ENCODE data around the gene WDR86.

WDR86 gene

GRCh38 chr7:151337346-151337745 lies 72.5 kb downstream of the WDR86 start:
- TF ChIP-seq POLR2A (IDR thresholded peaks at IDR 0.05; ENCODE audit: low read length) (no peak), GATA1 (IDR thresholded peaks at IDR 0.05; ENCODE audit: low read depth, low read length) (no peak)
- DNase-seq = no peak

- no peak for TF ChIP-seq POLR2A (IDR thresholded peaks at IDR 0.05; ENCODE audit: low read length)
- DNase-seq = no peak
Measured at GRCh38 chr7:151336027-151336708, 73.7 kb downstream of the WDR86 start.

GRCh38 chr7:151334628-151335027 lies 75.2 kb downstream of the WDR86 start:
- TF ChIP-seq POLR2A (IDR thresholded peaks at IDR 0.05; ENCODE audit: low read length) (no peak), GATA1 (IDR thresholded peaks at IDR 0.05; ENCODE audit: low read depth, low read length) (no peak)
- DNase-seq = no peak

Data from erythroblast (primary cell).